Measurements from ENCODE around the gene NSMCE1. TPM values are rescaled to one million over a fixed set of nuclear protein-coding genes. Genes with fewer than 3 reads are reported as not detected.

The NSMCE1 gene
- total RNA-seq, 4 donors from 2014 or later: 27.7 to 41.4 (median 31.5) TPM

DNA sequence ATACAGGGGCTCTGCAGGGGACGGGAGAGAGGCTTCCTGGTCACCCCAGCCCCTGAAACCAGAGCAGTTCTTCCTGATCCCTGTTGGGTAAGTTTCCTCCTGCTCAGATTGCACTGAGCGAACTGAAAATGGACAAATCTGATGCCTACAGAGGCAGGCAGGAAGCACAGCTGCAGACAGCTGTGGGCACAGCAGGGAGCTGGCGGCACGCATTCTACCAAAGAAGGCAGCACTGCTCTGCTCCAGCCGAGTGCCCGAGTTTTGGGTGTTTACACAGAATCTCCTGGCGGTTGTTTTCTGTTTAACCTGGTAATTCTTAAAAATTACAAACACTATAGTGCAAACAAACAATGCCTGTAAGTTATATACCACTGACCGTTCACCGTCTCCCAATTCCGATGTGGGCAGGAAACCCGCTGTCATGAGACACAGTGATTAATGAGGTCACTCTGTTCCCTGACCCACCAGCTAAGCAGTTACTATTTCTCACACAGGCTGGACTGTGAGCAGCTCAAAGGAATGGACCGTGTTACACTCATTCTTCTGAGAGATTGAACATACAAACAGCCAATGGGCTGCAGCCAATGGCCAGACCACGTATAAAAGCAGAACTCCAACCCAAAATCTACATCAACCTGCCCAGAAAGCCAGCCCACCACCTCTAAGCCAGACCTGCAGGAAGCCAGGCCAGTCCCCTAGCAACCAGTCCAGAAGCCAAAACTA, 25.5 kb downstream of the NSMCE1 start:
- Histone ChIP-seq H3K4me1 (peaks cover 0 to 82% (median 37%) of the 10 kb centered on the region in 4 donors), H3K36me3 (no peaks in the 10 kb centered on the region), H3K27me3 (no peaks in the 10 kb centered on the region), H3K4me3 (peak overlapping the region in 2 of 4 donors; percentile 6 to 13), H3K9me3 (no peaks in the 10 kb centered on the region), H3K27ac (peak overlapping the region in 3 of 4 donors; percentile 9 to 77 (median 71))
- no peak for DNase-seq (ENCODE audit: low spot score in 2 of 2)
- TF ChIP-seq EP300 (IDR thresholded peaks at IDR 0.05): peak in 1 of 2 donors; percentile 55
- TF ChIP-seq, protein P1, sequence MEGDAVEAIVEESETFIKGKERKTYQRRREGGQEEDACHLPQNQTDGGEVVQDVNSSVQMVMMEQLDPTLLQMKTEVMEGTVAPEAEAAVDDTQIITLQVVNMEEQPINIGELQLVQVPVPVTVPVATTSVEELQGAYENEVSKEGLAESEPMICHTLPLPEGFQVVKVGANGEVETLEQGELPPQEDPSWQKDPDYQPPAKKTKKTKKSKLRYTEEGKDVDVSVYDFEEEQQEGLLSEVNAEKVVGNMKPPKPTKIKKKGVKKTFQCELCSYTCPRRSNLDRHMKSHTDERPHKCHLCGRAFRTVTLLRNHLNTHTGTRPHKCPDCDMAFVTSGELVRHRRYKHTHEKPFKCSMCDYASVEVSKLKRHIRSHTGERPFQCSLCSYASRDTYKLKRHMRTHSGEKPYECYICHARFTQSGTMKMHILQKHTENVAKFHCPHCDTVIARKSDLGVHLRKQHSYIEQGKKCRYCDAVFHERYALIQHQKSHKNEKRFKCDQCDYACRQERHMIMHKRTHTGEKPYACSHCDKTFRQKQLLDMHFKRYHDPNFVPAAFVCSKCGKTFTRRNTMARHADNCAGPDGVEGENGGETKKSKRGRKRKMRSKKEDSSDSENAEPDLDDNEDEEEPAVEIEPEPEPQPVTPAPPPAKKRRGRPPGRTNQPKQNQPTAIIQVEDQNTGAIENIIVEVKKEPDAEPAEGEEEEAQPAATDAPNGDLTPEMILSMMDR (IDR thresholded peaks at IDR 0.05): no peak
- WGBS, 2 donors: 18 to 20% methylated on average over 13 of the region's 13 CpGs

DNA sequence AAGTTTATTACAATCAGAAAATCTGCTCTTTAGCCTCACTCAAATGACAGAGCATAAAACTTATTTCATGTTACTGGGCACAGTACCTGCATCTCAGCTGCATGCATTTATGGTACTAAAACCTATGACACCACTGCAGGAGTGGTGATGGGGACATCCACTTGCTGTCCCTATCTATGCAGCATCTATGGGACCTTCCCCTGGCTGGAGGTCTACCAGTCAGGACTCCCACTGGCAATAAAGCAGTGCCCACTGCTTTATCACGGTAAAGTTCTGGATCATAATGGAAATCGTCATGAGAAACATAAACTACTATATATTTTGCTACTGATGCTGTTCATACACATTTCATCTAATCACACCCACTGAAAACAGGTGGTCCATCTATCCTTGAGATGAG, 26.2 kb downstream of the NSMCE1 start:
- Histone ChIP-seq H3K36me3 (no peaks in the 10 kb centered on the region), H3K4me3 (peak overlapping the region in 1 of 4 donors; percentile 13)

DNA sequence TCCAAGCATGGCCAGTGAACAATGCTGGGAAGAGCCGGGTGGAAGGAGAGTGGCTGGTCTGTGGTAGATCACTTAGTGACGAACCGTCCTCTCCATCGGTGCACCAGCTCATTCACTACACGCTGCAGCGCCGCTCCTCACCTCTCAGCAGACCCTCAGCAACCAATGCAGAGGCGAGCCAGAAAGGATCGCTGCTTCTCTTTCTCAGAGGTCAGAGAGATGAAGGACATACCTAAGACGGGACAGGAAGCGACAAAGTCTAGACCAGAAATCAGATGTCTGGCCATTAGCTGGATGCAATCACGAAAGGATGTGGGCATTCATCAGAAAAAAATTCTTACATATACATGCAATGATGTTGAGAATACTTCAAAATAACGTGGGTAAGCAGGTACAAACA, 26.9 kb downstream of the NSMCE1 start:
- DNase-seq (ENCODE audit: low spot score in 2 of 2): no peak
- Histone ChIP-seq H3K9me3 (no peaks in the 10 kb centered on the region), H3K27ac (peak overlapping the region in 3 of 4 donors; percentile 1 to 64 (median 51)), H3K27me3 (no peaks in the 10 kb centered on the region), H3K4me1 (peaks cover 0 to 94% (median 47%) of the 10 kb centered on the region in 4 donors), H3K4me3 (no peak overlapping the region), H3K36me3 (no peaks in the 10 kb centered on the region)
- whole genome bisulfite sequencing, 2 donors: 71 to 75% methylated on average over 13 of the region's 13 CpGs
- TF ChIP-seq, protein P1 (IDR thresholded peaks at IDR 0.05): no peak
- TF ChIP-seq POLR2A (IDR thresholded peaks at IDR 0.05) (no peak), EP300 (IDR thresholded peaks at IDR 0.05) (no peak)

More for the DNA sequence above, 26.2 kb downstream of the NSMCE1 start:
- Histone ChIP-seq H3K4me1 (peaks cover 0 to 88% (median 40%) of the 10 kb centered on the region in 4 donors), H3K27me3 (no peaks in the 10 kb centered on the region), H3K27ac (peak overlapping the region in 3 of 4 donors; percentile 9 to 77 (median 71)), H3K9me3 (no peaks in the 10 kb centered on the region)
- DNase-seq (ENCODE audit: low spot score in 2 of 2): no peak
- WGBS, 2 donors: 66 to 78% methylated on average over 2 of the region's 2 CpGs
- TF ChIP-seq, protein P1 (IDR thresholded peaks at IDR 0.05): no peak
- no peak for TF ChIP-seq EP300 (IDR thresholded peaks at IDR 0.05)
- TF ChIP-seq POLR2A (IDR thresholded peaks at IDR 0.05): no peak

- TF ChIP-seq EP300 (IDR thresholded peaks at IDR 0.05): peak in 1 of 2 donors; percentile 43
- TF ChIP-seq, protein P1 (IDR thresholded peaks at IDR 0.05): no peak
- TF ChIP-seq POLR2A (IDR thresholded peaks at IDR 0.05): no peak
- Histone ChIP-seq H3K4me1 (peaks cover 0 to 93% (median 49%) of the 10 kb centered on the region in 4 donors), H3K36me3 (no peaks in the 10 kb centered on the region), H3K4me3 (no peak overlapping the region), H3K27ac (peak overlapping the region in 2 of 4 donors; percentile 51 to 64), H3K9me3 (no peaks in the 10 kb centered on the region), H3K27me3 (no peaks in the 10 kb centered on the region)
- DNase-seq (ENCODE audit: low spot score in 2 of 2): no peak
- 48 to 61% methylated on average over 6 of the region's 6 CpGs for WGBS, 2 donors
Observed at GRCh38 chr16:27240948-27241531, 27.5 kb downstream of the NSMCE1 start.
